ENCODE data around the gene OR7C1. TPM values are rescaled to one million over a fixed set of nuclear protein-coding genes. Genes with fewer than 3 reads are reported as not detected.

Gene OR7C1
- total and polyA plus RNA-seq, 12 donors = 0.01 to 0.07 (median 0.02) TPM; not detected in 7

DNA sequence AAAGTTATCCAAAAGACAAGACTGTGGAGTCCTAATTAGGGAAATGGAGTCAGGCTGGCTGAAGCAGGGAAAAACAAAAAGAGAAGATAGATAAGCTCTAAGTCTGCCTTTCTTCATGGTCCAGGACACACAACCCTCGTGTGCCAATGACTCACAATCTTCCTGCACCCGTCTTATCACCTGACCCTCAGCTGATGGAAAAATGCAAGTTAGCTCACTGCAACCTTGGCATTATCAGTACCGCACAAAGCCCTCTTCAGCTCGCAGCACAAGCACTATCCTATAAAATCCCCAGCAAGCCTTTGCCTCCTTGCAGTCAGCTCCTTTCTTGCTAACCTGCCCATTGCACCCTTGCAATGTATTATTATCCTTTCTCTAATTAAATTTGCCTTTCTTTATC, 4.3 kb downstream of the OR7C1 start:
- TF ChIP-seq, protein P1, sequence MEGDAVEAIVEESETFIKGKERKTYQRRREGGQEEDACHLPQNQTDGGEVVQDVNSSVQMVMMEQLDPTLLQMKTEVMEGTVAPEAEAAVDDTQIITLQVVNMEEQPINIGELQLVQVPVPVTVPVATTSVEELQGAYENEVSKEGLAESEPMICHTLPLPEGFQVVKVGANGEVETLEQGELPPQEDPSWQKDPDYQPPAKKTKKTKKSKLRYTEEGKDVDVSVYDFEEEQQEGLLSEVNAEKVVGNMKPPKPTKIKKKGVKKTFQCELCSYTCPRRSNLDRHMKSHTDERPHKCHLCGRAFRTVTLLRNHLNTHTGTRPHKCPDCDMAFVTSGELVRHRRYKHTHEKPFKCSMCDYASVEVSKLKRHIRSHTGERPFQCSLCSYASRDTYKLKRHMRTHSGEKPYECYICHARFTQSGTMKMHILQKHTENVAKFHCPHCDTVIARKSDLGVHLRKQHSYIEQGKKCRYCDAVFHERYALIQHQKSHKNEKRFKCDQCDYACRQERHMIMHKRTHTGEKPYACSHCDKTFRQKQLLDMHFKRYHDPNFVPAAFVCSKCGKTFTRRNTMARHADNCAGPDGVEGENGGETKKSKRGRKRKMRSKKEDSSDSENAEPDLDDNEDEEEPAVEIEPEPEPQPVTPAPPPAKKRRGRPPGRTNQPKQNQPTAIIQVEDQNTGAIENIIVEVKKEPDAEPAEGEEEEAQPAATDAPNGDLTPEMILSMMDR (IDR thresholded peaks at IDR 0.05) = no peak
- ATAC-seq = no peak
- Histone ChIP-seq H3K36me3 (no peaks in the 10 kb centered on the region), H3K4me3 (no peak overlapping the region), H3K27me3 (peaks cover 0 to 17% (median 5%) of the 10 kb centered on the region in 7 donors), H3K4me1 (no peaks in the 10 kb centered on the region), H3K27ac (no peak overlapping the region), H3K9me3 (no peaks in the 10 kb centered on the region)
- 23 to 42% methylated on average over 4 of the region's 4 CpGs for WGBS, 2 donors
- intact Hi-C loops (cut with DNase I) = no loop called here
- no peak for DNase-seq

GRCh38 chr19:14826006-14826405, 9.0 kb downstream of the OR7C1 start:
- WGBS, 2 donors = 89% methylated on average over 2 of the region's 2 CpGs
- TF ChIP-seq, protein P1 (IDR thresholded peaks at IDR 0.05) = no peak
- Histone ChIP-seq H3K9me3 (peaks cover 0 to 4% (median 0%) of the 10 kb centered on the region in 11 donors), H3K36me3 (no peaks in the 10 kb centered on the region), H3K4me1 (no peaks in the 10 kb centered on the region), H3K27ac (no peak overlapping the region), H3K4me3 (no peak overlapping the region), H3K27me3 (peaks cover 0 to 40% (median 9%) of the 10 kb centered on the region in 7 donors)
- DNase-seq = no peak
- intact Hi-C loops (cut with DNase I) = no loop called here
- ATAC-seq = no peak

DNA sequence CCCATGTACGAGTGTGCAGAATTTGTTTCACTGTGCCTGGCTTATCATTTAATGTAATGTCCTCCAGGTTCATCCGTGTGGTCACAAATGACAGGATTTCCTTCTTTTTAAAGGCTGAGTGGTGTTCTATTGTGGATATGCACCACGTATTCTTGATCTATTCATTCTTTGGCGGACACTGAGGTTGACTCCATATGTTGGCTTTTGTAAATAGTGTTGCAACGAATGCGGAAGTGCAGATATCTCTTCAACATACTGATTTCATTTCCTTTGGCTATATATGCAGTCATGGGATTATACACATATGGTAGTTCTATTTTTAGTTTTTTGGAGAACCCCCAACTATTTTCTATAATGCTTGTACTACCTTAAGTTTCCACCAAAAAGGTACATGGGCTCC, 13.0 kb downstream of the OR7C1 start:
- Histone ChIP-seq H3K27me3 (peaks cover 0 to 29% (median 9%) of the 10 kb centered on the region in 7 donors), H3K4me1 (no peaks in the 10 kb centered on the region), H3K9me3 (peaks cover 0 to 4% (median 0%) of the 10 kb centered on the region in 11 donors), H3K4me3 (no peak overlapping the region), H3K36me3 (no peaks in the 10 kb centered on the region), H3K27ac (no peak overlapping the region)
- intact Hi-C loops (cut with DNase I) = no loop called here
- DNase-seq (no peak), ATAC-seq (no peak)
- TF ChIP-seq, protein P1 (IDR thresholded peaks at IDR 0.05) = no peak
- WGBS, 2 donors = 31 to 47% methylated on average over 6 of the region's 6 CpGs

DNA sequence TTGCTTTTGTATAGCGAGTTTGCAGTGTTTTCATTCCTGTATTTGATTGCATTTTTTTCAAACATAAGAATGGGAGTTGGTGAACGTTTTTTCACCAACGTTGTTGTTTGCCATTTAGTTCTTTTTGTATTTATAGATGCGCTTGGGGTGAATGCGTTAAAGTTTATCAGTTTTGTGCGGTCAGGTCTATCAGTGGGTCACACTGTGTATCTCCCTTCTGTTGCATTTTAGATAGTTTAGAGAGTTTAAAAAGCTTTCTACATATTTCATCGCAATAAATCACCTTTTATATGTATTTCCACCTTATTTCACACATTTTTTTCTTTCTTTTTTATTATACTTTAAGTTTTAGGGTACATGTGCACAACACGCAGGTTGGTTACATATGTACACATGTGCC, 16.4 kb downstream of the OR7C1 start:
- TF ChIP-seq, protein P1 (IDR thresholded peaks at IDR 0.05) = no peak
- no peak for ATAC-seq
- no peaks in the 10 kb centered on the region for H3K4me1 ChIP-seq
- H3K9me3 ChIP-seq = peaks cover 0 to 2% (median 0%) of the 10 kb centered on the region in 11 donors
- DNase-seq = no peak
- intact Hi-C loops (cut with DNase I) = no loop called here
- H3K36me3 ChIP-seq = no peaks in the 10 kb centered on the region
- WGBS, 2 donors = 78 to 79% methylated on average over 8 of the region's 8 CpGs
- no peak overlapping the region for H3K27ac ChIP-seq
- H3K4me3 ChIP-seq = no peak overlapping the region
- peaks cover 0 to 5% (median 0%) of the 10 kb centered on the region in 7 donors for H3K27me3 ChIP-seq

Data from heart right ventricle (tissue), 16 donors.